Gastrocnemius medialis (tissue), 4 donors: ENCODE data around the gene BMPR1A.

ENCODE experiments used
- CTCF ChIP-seq, 5 experiments: fragments of 450-650 bp in 3 of 5; fragments of 200-600 bp in 2 of 5; sonication (generic) in 2 of 5; IDR thresholded peaks in 4 of 5; conservative IDR thresholded peaks in 1 of 5; 1 replicate in 4 of 5; 2 replicates in 1 of 5; pipeline ENCODE4 v1.5.1; 2016 to 2019; ENCODE audit warnings: antibody characterized with exemption in 5 of 5, mild to moderate bottlenecking in 3 of 5, moderate library complexity in 3 of 5
- POLR2A ChIP-seq, 2 donors: fragments of 450-650 bp; IDR thresholded peaks; one replicate each; pipeline ENCODE4 v1.6.1; 2017; ENCODE audit warnings: antibody characterized with exemption in 2 of 2, mild to moderate bottlenecking in 2 of 2, moderate library complexity in 2 of 2

GRCh38 chr10:86756511-86757112, at the start of gene BMPR1A:
- no peak for TF ChIP-seq POLR2A (IDR thresholded peaks at IDR 0.05)
- TF ChIP-seq CTCF (IDR thresholded peaks at IDR 0.05 in 4 of 5, conservative IDR thresholded peaks at IDR 0.05 in 1 of 5): no peak
